ENCODE data around the gene MAN2A1.

MAN2A1 gene

DNA sequence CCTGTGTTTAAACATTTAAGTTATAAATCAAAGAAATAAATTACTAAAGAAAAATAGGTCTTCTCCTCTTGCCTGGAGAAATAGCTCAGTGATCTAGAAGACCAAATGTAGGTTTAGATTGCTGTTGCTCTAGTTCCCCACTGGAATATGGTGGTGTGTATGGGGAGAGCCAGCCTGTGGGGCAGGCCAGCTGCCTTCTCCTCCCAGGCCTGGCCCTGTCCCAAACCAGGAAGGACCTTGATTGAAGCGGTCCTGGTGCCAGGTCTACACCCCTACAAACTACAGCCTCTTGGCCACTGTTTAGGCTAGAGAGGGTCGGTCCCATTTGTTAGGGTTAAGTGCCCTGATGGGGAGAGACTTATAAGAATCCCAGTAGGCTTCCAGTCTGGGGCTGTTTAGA is 35.4 kb downstream of the MAN2A1 start:
- Histone ChIP-seq H3F3A (ENCODE audit: insufficient read depth, low read length) (no peaks in the 10 kb centered on the region), H3K79me2 (ENCODE audit: insufficient read depth, low read length) (peaks cover 4% of the 10 kb centered on the region; the same call in 1 of the 2 replicates)

DNA sequence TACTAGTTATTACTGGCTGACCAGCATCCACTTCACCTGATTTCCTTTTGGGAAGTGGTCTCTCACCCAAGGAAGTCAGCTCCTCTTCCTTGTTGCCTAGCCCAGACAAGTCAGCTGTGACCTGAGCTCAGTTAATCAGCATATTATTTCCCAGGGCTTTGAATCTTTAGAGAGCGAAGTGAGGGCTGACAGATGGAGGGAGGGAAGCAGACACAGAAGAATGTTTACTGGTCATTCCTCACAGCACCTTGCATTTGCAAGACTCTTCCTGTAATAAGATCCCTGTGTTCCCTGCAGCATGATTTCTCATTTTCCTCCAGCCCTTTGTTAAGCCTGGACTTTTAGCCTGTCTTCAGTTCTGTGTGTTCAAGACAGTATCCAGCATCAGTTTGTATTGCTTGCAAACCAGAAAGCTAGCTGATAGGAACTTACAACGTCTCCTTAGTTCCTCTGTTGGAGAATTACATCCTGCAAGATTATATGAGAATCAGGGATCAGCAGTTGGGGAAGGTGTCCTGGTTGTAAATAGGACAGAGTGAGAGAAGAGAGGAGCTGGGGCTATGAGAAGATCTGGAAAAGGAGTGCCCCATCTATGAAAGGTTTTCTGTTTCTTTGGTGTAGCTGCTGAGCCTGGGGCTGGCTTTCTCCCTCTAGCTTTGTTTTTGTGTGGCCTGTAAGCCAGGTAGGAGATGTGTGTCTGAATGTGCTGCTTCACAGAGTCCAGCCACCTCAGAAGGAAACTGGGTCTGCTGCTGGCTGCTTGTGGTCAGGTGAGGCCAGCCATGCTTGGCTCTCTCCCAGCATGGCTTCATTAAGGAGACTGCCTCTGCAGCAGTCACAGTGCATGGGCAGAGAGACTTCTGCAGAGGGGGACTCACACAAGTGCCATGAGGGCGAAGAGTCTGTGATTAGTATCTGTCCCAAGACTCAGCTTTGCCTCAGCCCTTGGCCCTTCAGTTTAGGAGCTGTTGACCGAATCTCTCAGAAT is 50.3 kb downstream of the MAN2A1 start:
- Histone ChIP-seq H3K36me3 (ENCODE audit: insufficient read depth, low read length) (peaks cover 30% of the 10 kb centered on the region), H4K20me1 (ENCODE audit: insufficient read depth, low read length) (no peaks in the 10 kb centered on the region), H3F3A (ENCODE audit: insufficient read depth, low read length) (no peaks in the 10 kb centered on the region), H3K4me1 (ENCODE audit: insufficient read depth, low read length, severe bottlenecking) (peaks cover 14% of the 10 kb centered on the region), H3K4me3 (ENCODE audit: low read depth, low read length, poor library complexity, severe bottlenecking) (no peak overlapping the region), H3K9me2 (ENCODE audit: low read depth, low read length) (no peaks in the 10 kb centered on the region), H3K9me3 (ENCODE audit: low read length) (no peaks in the 10 kb centered on the region), H2AFZ (ENCODE audit: low read length) (no peak overlapping the region), H3K27ac (ENCODE audit: low read depth, low read length, poor library complexity, severe bottlenecking) (peak overlapping the region; percentile 27), H3K9ac (ENCODE audit: low read length) (peak overlapping the region; percentile 21; the same call in 1 of the 2 replicates), H3K4me2 (ENCODE audit: low read length) (no peak overlapping the region), H3K79me2 (ENCODE audit: insufficient read depth, low read length) (no peaks in the 10 kb centered on the region; the same call in 1 of the 2 replicates), H3K27me3 (ENCODE audit: insufficient read depth, low read length) (no peaks in the 10 kb centered on the region)
- no peak for TF ChIP-seq EZH2 (IDR thresholded peaks at IDR 0.05; ENCODE audit: borderline replicate concordance, low read length)
- TF ChIP-seq, protein P1, sequence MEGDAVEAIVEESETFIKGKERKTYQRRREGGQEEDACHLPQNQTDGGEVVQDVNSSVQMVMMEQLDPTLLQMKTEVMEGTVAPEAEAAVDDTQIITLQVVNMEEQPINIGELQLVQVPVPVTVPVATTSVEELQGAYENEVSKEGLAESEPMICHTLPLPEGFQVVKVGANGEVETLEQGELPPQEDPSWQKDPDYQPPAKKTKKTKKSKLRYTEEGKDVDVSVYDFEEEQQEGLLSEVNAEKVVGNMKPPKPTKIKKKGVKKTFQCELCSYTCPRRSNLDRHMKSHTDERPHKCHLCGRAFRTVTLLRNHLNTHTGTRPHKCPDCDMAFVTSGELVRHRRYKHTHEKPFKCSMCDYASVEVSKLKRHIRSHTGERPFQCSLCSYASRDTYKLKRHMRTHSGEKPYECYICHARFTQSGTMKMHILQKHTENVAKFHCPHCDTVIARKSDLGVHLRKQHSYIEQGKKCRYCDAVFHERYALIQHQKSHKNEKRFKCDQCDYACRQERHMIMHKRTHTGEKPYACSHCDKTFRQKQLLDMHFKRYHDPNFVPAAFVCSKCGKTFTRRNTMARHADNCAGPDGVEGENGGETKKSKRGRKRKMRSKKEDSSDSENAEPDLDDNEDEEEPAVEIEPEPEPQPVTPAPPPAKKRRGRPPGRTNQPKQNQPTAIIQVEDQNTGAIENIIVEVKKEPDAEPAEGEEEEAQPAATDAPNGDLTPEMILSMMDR (IDR thresholded peaks at IDR 0.05; ENCODE audit: low read length) = no peak

More for the DNA sequence above, 35.4 kb downstream of the MAN2A1 start:
- Histone ChIP-seq H3K4me3 (ENCODE audit: low read depth, low read length, poor library complexity, severe bottlenecking) (no peak overlapping the region), H3K9ac (ENCODE audit: low read length) (no peak overlapping the region), H3K9me2 (ENCODE audit: low read depth, low read length) (no peaks in the 10 kb centered on the region), H2AFZ (ENCODE audit: low read length) (no peak overlapping the region), H3K27ac (ENCODE audit: low read depth, low read length, poor library complexity, severe bottlenecking) (no peak overlapping the region), H3K27me3 (ENCODE audit: insufficient read depth, low read length) (no peaks in the 10 kb centered on the region), H3K4me2 (ENCODE audit: low read length) (no peak overlapping the region), H3K4me1 (ENCODE audit: insufficient read depth, low read length, severe bottlenecking) (no peaks in the 10 kb centered on the region), H3K36me3 (ENCODE audit: insufficient read depth, low read length) (peaks cover 23% of the 10 kb centered on the region), H3K9me3 (ENCODE audit: low read length) (no peaks in the 10 kb centered on the region), H4K20me1 (ENCODE audit: insufficient read depth, low read length) (no peaks in the 10 kb centered on the region)
- TF ChIP-seq, protein P1 (IDR thresholded peaks at IDR 0.05; ENCODE audit: low read length) = no peak
- no peak for TF ChIP-seq EZH2 (IDR thresholded peaks at IDR 0.05; ENCODE audit: borderline replicate concordance, low read length)

DNA sequence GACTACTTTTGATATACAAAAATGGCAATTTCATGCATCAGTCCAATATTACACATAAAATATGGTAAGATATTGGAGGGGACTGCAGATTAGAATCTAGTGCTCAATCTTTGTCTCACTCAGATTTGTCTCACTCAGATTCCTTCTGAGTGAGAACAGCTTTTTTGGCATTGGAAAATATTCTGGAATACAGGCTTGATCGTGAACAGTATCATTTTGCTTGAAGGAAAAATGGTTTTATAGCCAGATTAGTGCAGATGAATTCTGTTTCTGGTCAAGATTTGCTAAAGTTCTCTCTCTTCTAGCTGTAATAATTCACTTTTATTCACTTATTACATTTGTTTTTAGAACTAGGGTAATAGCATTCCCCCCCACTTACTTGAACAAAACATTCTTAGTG is 51.2 kb downstream of the MAN2A1 start:
- Histone ChIP-seq H3K36me3 (ENCODE audit: insufficient read depth, low read length) (peaks cover 28% of the 10 kb centered on the region), H3K4me3 (ENCODE audit: low read depth, low read length, poor library complexity, severe bottlenecking) (no peak overlapping the region), H3K9ac (ENCODE audit: low read length) (no peak overlapping the region), H3K27ac (ENCODE audit: low read depth, low read length, poor library complexity, severe bottlenecking) (no peak overlapping the region), H3K4me1 (ENCODE audit: insufficient read depth, low read length, severe bottlenecking) (peaks cover 14% of the 10 kb centered on the region), H3K9me3 (ENCODE audit: low read length) (no peaks in the 10 kb centered on the region), H2AFZ (ENCODE audit: low read length) (no peak overlapping the region), H3F3A (ENCODE audit: insufficient read depth, low read length) (no peaks in the 10 kb centered on the region), H3K9me2 (ENCODE audit: low read depth, low read length) (no peaks in the 10 kb centered on the region), H3K79me2 (ENCODE audit: insufficient read depth, low read length) (no peaks in the 10 kb centered on the region; the same call in 1 of the 2 replicates), H3K4me2 (ENCODE audit: low read length) (no peak overlapping the region), H3K27me3 (ENCODE audit: insufficient read depth, low read length) (no peaks in the 10 kb centered on the region), H4K20me1 (ENCODE audit: insufficient read depth, low read length) (no peaks in the 10 kb centered on the region)
- TF ChIP-seq, protein P1 (IDR thresholded peaks at IDR 0.05; ENCODE audit: low read length) = no peak
- no peak for TF ChIP-seq EZH2 (IDR thresholded peaks at IDR 0.05; ENCODE audit: borderline replicate concordance, low read length)
